COLO668 (cell line): ENCODE results near the gene CYBA.

Experiments
- DNase-seq: peaks from one replicate; lab custom pipeline; 2025; ENCODE audit not compliant: unreplicated experiment; lab: John Stamatoyannopoulos, UW

The CYBA gene

DNA sequence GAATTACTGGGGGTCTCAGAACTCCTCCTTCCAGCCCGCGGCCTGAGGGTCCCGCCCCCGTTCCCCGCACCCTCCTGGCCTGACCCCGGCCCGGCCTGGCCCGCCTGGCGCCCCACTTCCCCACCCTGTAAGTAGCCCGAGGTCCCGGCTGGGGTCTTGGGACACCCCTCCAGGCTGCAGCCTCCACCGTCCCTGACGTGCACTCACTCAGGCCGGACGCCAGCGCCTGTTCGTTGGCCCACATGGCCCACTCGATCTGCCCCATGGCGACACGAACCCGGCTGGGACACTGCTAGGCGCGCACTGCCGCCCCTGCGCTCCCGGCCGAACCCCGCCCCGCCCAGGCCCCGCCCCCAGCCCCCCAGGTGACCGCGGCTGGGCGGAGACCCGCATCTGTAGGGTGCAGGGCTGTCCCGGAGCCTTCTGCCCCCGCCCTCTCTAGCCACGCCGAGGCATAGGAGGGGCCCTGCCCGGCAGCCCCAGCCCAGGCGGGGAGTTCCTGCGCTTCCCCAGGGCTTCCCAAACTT is at the start of gene CYBA:
Gene CYBA, minus strand, starts transcription at position 305 of the 527 bp plus-strand sequence. Its CDS starts 40 bp downstream, at position 265.
- DNase-seq: peak; percentile 86

DNA sequence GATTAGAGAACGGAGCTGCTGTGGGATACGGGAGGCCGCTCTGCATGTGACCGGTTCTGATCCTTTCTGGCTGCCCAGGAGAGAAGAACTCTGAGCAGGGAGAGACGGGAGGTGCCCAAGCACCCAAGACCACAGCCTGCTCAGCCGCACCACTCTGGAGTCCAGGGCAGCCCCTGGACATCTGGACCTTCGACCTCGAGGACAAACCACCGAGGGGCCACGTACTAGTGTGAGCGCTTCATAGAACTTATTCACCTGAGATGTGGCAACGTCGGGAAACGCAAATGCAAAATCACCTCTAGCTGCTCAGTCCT is 49.4 kb upstream of the CYBA start:
- DNase-seq: no peak

DNA sequence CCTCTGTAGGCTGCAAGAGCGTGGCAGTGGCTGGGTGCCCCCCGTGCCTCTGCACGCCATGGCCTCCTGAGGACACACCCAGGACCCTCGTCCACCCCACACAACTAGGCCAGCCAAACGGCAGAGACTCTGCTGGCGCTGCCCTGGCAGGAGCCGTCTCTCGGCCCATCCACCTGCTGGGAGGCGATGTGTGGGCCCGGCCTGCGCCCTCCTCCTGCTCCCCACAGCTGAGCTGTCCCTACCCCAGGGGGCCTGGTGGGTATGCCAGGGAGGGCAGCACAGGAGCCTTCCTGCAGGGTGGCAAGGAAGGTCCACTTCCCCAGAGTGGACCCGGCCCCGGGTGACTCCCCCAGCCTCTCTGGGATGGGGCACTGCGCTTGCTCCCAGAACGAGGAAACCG is 48.3 kb upstream of the CYBA start:
- DNase-seq: no peak

DNA sequence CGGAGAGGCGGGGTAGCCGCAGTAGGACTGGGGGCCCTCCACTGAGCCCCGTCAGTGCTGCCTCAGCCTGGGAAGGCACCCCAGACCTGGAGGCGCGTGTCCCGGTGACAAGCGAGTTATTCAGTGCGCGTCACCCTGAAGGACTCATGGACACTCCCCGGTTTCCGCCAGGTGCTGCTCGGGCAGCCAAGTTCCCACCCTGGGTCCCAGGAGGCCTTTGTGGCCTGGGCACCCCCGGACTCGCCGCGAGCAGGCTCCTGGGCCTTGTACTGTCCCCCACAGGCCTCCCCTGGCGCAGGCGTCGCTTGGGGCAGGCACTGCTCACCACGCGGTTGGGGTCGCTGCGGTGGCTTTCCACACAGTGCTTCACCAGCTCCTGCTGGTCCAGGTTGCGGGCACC is 47.8 kb upstream of the CYBA start:
- no peak for DNase-seq

DNA sequence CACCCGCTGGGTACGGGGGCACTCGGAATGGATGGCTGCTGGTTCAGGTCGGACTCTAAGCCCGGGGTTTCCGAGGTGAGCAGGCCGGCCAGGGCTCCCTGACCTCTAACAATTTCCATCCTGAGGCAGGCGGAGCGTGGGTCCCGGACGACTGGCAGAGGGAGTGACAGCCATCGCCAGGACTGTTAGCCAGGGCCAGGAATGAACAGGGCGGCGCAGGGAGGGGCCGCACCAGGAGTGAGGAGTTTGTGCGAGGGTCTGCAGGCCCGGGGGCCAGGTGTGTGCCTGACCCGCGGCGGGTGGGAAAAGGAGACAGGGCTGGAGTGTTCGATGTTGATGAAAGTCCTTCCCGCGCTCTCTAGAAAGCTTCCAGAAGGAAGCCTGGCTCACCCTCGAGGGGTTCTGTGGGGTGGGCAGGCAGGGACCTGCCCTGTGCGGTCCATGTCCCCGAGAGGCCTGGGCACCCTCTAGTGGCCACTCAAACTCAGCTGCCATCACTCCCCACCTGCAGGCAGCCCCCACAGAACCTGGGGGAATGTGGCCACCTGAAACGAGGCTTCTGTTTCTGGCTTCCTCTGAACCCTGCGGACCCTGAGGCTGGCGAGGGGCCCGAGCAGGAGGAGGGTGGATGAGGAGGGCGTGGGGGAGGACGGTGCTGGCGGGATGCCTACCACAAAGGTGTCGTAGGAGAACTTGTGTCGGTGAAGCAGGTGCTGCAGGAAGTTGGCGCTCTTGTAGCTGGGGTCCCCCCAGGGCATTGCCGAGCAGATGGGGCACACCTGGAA is 47.2 kb upstream of the CYBA start:
- DNase-seq: peak; percentile 14

DNA sequence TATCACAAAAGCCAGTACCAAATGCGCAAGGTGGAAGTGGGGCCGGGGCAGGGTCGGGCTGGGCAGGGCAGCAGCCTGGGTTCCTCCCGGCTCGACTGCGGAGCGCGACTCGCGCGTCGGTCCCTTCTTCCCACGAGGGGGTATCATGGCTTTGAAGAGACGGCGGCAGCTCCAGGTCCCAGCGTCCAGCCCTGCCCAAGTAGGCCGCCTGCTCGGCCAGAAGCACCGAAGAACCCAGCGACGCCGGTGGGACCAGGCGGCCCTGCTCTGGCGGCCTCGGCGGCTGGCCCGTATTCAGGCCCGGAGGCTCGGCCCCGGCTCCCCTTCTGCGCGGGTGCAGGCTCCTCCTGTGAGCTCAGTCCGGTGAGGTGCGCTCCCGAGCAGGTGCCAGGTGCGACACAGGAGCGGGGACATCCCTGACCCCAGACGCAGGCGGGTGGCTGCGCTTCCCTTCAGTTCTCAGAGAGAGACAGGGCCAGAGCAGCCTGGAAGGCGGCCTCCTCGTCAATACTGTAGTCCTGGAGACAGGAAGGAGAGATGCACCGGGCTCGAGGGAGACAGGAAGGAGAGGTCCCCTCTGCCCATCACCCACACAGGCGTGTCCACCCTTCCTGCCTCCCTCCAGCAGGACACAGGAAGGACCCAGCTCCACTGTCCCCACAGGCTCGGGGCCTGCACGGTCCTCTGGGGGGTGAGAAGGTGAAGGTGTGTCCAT is 46.4 kb upstream of the CYBA start:
- no peak for DNase-seq

DNA sequence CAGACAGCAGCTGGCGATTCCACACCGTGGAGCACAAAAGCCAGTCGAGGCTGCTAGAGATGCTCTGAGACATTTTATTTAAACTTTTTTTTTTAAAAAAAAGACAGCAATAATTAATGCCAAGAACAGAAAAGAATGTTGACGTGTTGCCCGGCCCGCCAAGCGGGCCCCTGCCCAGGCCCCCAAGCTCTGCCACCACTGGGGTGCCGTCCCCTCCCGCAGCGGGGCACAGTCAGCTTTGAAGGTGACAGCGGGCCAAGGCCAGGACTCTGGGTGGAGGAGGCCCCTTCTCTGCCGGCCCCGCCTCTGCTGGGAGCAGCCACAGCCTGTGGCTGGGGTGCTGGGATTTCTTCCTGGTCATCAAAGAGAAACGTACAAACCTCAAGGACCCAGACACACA is 45.6 kb upstream of the CYBA start:
- DNase-seq: no peak

DNA sequence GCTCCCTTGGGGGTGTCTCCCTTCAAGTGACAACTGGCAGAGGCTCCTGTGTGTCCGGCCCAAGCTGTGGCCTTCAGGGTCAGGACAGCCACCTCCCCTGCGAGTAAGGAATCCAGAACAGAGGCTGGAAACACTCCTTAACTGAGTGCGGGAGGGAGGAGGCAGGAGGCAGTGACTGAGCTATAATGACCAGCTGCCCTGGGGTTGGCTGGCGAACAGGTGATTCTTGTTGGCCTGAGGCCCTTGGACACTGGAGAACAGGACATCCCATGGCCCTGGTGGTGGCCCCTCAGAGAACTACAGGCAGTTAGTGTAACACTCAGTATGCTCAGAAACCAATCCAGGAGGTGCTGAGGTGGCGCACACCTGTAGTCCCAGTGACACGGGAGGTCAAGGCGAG is 44.9 kb upstream of the CYBA start:
- no peak for DNase-seq

DNA sequence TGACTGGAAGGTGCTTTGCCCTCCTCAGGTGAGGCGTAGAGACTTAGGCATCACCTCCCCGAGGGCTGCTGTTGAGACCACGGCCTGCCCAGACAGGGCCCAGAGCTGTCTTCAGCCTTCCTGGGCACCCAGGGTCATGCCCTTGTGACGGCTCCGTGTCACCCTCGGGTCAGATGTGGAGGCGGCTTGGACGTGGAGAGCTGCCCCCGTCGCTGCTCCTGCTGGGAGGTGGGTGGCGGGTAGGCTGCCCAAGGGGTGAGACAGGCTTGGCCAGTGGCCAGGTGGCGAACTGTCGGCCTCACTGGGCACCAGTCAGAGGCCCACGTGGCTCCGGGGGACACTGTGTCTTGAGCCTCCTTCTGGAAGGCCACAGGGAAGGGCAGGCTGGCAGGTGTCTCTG is 44.4 kb upstream of the CYBA start:
- DNase-seq: no peak

DNA sequence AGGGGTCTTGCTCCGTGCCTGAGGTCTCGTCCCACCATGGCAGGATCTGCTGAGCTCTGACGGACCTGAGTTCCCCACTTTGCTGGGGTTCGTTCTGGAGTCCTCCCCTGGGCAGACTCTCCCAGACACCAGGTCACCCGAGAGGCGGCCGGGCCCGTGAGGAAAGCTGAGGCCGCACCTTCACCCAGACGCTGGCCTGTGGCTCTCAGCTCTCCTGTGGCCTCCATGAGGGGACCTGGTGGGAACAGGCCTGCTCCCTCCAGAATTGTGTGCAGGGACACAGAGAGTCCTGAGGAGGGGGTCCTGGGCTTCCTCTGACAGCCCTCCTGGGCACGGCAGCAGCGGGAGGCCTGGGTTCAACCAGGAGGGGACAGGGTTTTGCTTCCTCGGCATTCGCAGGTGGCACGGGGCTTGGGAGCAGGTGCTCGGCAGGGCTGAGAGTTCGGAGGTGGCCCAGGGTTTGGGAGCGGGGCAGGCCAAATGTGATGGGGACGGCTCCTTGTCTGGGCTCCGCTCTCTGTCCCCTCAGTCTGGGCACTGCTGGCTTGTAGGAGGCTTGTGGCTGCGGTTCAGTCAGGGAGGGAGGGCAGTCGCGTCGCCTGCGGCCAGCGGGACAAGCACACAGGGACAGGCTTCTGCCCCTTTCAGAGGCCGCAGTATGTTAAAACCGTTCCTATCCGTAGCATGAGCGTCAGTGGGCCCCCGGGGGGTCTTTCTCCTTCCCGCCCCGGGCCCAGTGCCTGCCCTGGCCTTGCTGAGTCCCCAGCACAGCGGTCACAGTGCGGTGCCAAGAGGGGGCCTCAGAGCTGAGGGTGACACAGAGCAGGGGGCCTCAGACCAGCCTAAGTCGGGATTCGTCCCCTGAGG is 43.6 kb upstream of the CYBA start:
- DNase-seq: no peak

DNA sequence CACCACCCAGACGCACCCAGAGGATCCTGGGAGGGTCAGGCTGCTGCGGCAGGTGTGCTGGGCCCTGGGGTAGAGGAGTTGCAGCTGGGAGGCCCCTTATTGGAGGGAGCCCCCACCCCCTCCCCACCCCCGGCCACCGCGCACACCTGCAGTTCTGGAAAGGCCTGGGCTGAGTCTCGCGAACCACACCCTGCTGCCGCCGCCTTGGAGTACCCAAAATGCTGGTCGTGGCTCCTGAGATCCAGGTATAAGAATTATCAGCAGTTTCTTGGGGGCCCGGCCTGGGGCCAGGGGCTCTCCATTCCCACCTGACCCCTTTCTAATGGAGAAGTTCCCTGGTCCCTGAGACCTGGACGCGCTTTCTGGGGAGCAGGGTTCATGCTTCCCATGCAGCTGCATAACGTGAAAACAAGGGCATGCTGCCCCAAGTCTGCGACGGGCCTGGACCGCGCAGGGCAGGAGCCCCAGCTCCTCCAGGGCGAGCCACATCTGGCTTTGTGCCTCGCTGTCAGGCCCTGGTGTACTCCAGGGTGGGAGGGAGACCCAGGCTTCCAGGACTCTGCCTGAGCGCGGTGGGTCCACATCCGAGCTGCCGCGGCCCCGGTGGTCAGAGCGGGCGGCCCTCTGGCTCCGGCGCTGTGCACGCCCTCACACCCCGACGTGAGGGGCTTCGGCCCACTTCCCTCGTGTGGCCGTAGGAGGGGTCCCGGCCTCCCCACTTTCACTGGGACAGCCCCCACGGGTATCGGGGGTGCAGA is 42.7 kb upstream of the CYBA start:
- peak; percentile 31 for DNase-seq

DNA sequence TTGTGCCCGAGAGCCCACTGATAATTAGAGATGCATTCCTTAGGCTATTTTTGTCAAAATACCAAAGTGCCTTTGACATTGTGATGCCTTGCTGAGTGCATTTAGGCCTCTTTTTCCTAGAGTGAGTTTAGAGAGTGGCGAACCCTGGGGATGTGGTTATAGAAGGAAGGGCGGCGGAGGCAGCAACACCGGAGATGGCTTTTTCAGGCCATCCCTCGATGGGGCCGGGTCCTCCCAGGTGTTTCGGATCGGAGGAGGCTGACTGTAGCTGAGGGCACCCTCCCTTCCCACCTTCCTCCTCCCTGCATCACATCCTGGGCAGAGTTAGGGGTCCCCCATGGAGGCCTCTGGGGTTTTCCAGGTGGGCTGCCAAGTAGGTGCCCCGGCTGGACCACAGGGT is 42.0 kb upstream of the CYBA start:
- no peak for DNase-seq

DNA sequence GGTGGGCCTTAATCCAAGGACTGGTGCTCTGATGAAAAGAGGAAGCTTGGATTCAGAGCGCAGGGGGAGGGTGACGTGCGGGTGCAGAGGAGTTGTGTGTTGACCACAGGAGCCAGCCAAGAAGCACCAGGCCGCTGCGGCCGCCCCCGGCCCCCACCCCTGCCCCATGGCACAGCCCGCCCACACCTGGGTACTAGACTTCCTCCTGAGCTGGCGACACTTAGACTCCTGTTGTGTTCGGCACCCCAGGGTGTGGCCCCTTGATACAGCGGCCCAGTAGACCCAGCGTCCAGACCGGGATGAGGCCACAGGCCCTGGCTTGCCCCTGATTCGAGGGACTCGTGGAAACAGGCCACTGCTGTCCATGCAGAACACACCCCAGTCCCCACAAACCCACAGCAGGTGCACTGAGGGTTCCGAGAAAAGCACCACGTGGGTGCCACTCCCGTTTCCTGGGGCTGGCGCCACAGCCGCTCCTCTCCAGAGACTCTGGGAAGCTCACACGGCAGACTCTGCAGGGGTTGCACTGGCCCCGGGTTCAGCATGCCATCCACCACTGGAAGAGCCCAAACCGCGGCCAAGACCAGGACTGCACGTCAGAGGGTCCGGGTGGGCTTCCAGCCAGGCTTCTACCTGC is 41.2 kb upstream of the CYBA start:
- peak; percentile 7 for DNase-seq

DNA sequence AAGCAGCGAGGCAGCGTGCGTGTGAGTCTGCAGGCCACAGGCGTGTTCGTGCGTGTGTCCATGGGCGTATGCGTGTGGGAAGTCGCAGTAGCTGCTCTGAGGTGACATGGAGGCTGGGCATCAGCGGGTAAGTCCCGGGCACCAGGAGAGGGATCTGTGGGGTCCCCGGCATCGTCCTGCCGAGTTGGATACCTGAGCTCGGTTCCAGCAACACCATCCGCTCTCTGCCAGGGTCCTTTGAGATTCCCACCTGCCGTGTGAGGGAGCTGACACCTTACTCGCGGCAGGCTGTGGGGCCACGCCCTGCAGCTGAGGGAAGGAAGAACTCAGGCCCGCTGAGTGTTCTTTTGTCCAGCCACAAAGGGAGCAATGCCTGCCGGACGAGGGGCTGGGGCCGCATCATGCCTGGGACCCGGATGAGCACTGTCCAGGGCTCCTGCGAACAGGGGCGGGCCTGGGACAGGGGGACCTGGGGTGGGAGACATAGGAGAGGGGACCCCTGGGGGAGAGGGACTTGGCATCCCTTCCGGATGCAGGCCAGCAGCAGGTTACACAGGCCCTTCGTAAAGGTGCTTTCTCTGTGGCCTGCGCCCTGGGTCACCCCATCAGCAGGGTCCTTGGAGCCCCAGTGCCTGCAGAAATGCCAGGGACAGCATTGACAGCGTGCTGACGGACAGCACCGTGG is 40.4 kb upstream of the CYBA start:
- DNase-seq: peak; percentile 9

DNA sequence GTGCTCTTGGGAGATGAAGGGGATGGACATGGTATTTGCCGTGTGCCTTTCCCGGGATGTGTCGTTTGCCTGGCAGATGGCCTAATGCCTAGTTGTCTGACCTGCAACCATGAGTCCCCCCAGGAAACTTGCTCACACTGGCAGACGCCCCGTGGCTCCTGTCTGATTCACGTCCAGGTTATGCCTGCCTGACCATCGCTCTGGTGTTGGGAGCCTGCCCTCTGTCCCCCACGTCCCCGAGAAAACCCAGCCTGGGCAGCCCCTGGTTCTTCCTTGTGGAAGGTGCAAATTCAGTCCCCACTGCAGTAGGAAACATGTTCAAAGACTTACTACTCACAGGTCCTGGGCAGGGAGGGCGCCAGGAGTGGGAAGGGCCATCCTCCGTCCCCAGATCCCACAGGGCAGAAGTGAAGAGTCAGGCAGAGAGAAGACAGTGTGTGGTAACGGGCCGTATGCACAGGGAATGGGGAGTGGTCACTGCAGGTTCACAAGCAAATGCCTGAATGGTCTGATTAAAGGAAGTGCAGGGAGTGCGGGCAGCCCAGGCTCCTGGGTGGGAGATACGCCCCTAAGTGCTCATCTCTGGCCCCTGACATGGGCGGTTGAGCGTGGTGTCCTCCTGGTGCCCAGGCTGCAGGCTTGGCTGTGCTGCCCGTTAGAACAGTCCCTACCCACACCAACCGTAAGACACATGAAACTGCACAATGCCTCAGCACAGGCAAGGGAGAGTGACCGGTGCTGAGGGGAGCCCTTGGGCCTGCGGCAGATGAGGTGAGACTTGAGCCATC is 39.7 kb upstream of the CYBA start:
- no peak for DNase-seq

DNA sequence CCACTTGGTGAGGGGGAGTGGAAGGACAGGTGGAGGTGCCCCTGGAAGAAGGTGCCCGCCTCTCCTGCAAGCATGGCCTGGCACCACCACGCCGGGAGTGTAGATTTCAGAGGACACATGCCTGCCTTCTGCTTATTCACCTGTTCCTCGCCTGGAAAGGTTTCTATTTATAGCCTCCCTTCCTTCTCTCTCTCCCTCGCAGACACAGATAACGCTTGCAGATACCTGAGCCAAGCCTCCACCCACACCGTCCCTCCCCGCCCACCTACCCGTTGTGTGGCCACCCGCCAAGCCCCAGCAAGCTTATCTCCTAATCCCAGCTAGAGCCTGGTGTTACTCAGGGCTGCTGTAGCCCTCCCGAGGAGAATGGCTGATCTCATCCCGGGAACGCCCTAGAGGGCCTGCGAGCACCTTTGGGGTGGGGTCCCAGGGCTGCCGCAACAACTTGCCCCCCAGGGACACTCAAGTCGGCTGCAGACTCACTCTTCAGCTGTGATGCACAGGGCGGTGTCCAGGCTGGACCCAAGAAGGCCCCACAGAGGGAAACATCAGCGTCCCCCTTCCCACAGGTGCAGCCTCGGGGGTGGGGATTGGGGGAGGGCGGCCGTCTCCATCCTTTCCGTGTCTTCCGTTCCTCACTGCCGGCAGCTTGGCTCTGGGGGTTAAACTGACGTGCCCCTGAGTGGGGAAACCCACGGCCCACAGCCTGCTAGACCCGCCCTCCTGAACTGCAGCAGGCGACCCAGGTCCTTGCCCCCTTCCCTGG is 37.3 kb upstream of the CYBA start:
- peak; percentile 81 for DNase-seq

DNA sequence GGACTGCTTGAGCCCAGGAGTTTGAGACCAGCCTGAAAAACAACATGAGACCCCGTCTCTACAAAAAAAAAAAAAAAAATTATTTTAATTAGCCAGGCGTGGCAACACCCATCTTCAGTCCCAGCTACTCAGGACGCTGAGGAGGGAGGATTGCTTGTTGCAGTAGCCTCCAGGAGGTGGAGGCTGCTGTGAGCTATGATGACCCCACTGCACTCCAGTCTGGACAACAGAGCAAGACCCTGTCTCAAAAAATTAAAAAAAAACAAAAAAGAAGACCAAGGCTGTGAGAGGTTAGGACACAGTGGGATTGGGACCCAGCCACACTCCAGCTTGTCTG is 36.8 kb upstream of the CYBA start:
- no peak for DNase-seq

DNA sequence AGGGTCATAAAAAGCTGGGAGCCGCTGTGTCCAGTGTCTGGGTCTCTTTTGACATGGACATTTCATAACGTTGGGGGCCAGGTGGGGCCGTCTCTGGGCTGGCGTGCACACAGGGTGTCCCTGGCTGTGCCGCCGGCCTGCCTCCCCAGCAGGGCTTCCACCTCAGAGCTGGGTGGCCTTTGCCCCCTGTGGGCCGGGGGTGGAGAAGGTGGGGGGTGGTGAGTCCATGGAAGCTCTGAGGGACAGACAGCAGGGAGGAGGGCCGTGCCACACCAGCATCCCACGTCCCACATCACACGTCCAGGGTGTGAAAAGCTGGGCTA is 36.4 kb upstream of the CYBA start:
- peak; percentile 38 for DNase-seq
